ENCODE data around the gene GPX4. TPM values are rescaled to one million over a fixed set of nuclear protein-coding genes. Genes with fewer than 3 reads are reported as not detected.

The GPX4 gene
- total RNA-seq, 1 experiment from 2014 or later = 577 TPM

GRCh38 chr19:1123885-1124677 is 20.3 kb downstream of the GPX4 start:
- ChIA-PET CTCF (no interaction called here), POLR2A (interaction anchor here (0.6 kb wide), 1 partner anchor 96 kb away, joined by 11 read pairs; no protein-coding TSS in a partner anchor)
- H3K4me3 ChIP-seq (ENCODE audit: low read depth in 2 of 2, low read length in 2 of 2) = no peak overlapping the region
- ATAC-seq = 0 out of 2 replicates have a peak, but pooled peaks have one; percentile 11
- in situ Hi-C loops (cut with HindIII; ENCODE audit: low pct_unique_long_range_greater_than_20kb, low sequenced_read_pairs) (no loop called here), intact Hi-C loops (cut with micrococcal nuclease; ENCODE audit: unreplicated experiment) (no loop called here)
- BruUV-seq (replicated peaks) = no TSS peak
- TF ChIP-seq CTCF (IDR thresholded peaks at IDR 0.05) = no peak
- TF ChIP-seq, protein P1, sequence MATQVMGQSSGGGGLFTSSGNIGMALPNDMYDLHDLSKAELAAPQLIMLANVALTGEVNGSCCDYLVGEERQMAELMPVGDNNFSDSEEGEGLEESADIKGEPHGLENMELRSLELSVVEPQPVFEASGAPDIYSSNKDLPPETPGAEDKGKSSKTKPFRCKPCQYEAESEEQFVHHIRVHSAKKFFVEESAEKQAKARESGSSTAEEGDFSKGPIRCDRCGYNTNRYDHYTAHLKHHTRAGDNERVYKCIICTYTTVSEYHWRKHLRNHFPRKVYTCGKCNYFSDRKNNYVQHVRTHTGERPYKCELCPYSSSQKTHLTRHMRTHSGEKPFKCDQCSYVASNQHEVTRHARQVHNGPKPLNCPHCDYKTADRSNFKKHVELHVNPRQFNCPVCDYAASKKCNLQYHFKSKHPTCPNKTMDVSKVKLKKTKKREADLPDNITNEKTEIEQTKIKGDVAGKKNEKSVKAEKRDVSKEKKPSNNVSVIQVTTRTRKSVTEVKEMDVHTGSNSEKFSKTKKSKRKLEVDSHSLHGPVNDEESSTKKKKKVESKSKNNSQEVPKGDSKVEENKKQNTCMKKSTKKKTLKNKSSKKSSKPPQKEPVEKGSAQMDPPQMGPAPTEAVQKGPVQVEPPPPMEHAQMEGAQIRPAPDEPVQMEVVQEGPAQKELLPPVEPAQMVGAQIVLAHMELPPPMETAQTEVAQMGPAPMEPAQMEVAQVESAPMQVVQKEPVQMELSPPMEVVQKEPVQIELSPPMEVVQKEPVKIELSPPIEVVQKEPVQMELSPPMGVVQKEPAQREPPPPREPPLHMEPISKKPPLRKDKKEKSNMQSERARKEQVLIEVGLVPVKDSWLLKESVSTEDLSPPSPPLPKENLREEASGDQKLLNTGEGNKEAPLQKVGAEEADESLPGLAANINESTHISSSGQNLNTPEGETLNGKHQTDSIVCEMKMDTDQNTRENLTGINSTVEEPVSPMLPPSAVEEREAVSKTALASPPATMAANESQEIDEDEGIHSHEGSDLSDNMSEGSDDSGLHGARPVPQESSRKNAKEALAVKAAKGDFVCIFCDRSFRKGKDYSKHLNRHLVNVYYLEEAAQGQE (IDR thresholded peaks at IDR 0.05; ENCODE audit: insufficient read depth in 1 of 2, low read depth in 2 of 2, low read length in 1 of 2) = no peak
- TF ChIP-seq TCF7L2 (IDR thresholded peaks at IDR 0.05; ENCODE audit: low read depth, low read length) = no peak
- no peak for TF ChIP-seq POLR2AphosphoS5 (IDR thresholded peaks at IDR 0.05; ENCODE audit: low read depth, low read length)
- no peak for TF ChIP-seq SIN3A (IDR thresholded peaks at IDR 0.05; ENCODE audit: borderline replicate concordance, insufficient read depth, low read depth, low read length)
- no peak overlapping the region for H3K27ac ChIP-seq (ENCODE audit: low read length)
- no peaks in the 10 kb centered on the region for H3K27me3 ChIP-seq (ENCODE audit: control insufficient read depth, insufficient read depth, low read length)
- H3K4me1 ChIP-seq (ENCODE audit: control insufficient read depth, insufficient read depth, low read length) = no peaks in the 10 kb centered on the region
- no peak for DNase-seq (ENCODE audit: low read depth, low spot score)
- H3K36me3 ChIP-seq (ENCODE audit: control insufficient read depth, insufficient read depth, low read length) = peaks cover 3% of the 10 kb centered on the region
- H3K9me3 ChIP-seq (ENCODE audit: control insufficient read depth, insufficient read depth, low read depth, low read length) = no peaks in the 10 kb centered on the region

DNA sequence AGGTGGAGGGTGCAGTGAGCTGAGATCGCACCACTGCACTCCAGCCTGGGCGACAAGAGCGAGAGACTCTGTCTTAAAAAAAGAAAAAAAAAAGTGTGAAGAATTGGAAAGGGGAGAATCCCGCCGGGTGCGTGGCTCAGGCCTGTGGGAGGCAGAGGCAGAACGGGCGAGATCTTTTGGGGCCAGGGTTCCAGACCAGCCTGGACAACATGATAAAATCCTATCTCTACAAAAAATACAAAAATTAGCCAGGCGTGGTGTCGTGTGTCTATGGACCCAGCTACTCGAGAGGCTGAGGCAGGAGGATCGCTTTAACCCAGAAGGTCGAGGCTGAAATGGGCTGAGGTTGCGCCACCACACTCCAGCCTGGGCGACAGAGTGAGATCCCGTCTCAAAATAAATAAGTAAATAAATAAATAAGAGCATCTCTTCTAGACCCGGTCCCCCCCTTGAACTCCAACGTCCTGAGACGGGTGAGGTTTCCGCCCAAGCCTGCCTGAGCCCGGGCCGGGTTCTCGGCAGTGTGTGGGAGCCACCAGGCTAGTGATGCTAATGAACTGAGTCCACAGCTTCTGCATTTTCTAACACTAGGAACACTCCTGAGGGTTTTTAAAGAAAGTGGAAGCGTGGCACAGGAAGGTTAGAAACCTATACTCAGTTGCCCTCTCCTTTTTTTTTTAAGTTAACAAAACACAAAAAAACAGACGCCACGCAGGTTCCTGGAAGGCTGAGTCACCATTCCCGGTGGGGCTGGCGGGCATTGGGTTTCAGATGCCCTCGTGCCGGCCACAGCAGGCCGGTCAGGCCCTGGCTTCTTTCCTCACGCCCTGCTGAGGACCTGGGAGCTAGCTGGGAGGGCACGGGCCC is 22.0 kb downstream of the GPX4 start:
- BruUV-seq (replicated peaks) = no TSS peak
- H3K9me3 ChIP-seq (ENCODE audit: control insufficient read depth, insufficient read depth, low read depth, low read length) = no peaks in the 10 kb centered on the region
- no peak overlapping the region for H3K27ac ChIP-seq (ENCODE audit: low read length)
- no peaks in the 10 kb centered on the region for H3K27me3 ChIP-seq (ENCODE audit: control insufficient read depth, insufficient read depth, low read length)
- CTCF ChIA-PET = no interaction called here
- POLR2A ChIA-PET = interaction anchor here (0.5 kb wide), 1 partner anchor 25 kb away, joined by 5 read pairs; no protein-coding TSS in a partner anchor
- ATAC-seq (no peak), DNase-seq (ENCODE audit: low read depth, low spot score) (no peak)
- in situ Hi-C loops (cut with HindIII; ENCODE audit: low pct_unique_long_range_greater_than_20kb, low sequenced_read_pairs) (no loop called here), intact Hi-C loops (cut with micrococcal nuclease; ENCODE audit: unreplicated experiment) (no loop called here)
- H3K36me3 ChIP-seq (ENCODE audit: control insufficient read depth, insufficient read depth, low read length) = peaks cover 3% of the 10 kb centered on the region
- H3K4me3 ChIP-seq (ENCODE audit: low read depth in 2 of 2, low read length in 2 of 2) = no peak overlapping the region
- TF ChIP-seq, protein P1 (IDR thresholded peaks at IDR 0.05; ENCODE audit: insufficient read depth in 1 of 2, low read depth in 2 of 2, low read length in 1 of 2) = no peak
- TF ChIP-seq POLR2AphosphoS5 (IDR thresholded peaks at IDR 0.05; ENCODE audit: low read depth, low read length) (no peak), SIN3A (IDR thresholded peaks at IDR 0.05; ENCODE audit: borderline replicate concordance, insufficient read depth, low read depth, low read length) (no peak), CTCF (IDR thresholded peaks at IDR 0.05) (no peak), TCF7L2 (IDR thresholded peaks at IDR 0.05; ENCODE audit: low read depth, low read length) (no peak)
- peaks cover 2% of the 10 kb centered on the region; the same call in 1 of the 2 replicates for H3K4me1 ChIP-seq (ENCODE audit: control insufficient read depth, insufficient read depth, low read length)

All from Panc1 (cell line).